ENCODE results near the gene CPT1A. TPM values are rescaled to one million over a fixed set of nuclear protein-coding genes. Genes with fewer than 3 reads are reported as not detected.

Gene CPT1A
- total RNA-seq, 1 experiment from 2014 or later, result 24.1 TPM

DNA sequence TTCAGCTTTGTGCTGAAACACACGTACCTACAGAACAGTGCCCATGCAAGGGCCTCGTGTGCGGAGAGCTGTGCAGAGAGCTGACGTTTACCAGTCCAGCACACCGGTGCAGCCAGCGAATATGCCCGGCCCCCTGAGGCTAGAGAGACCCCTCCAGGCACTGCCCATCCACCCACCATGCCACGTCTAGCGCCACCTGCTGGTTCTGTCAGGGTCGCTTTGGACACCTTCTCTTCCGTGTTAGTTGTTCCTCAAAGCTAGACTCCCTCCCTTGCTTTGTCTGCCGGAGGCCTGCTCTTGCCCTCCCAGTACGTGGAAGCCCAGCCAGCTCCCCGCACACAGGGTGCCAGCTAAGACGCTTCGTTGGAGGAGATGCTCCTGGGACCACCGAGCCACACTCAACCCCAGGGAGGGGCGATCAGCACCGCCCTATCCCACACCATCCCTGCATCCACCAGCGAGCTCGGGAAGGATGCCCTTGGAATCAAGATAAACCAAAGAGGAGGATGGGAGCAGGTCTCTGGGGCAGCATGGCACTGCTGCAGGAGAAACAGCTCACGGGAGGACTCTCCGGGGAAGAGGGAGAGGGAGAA, 43.4 kb downstream of the CPT1A start:
- DNase-seq (ENCODE audit: low read depth), result no peak

DNA sequence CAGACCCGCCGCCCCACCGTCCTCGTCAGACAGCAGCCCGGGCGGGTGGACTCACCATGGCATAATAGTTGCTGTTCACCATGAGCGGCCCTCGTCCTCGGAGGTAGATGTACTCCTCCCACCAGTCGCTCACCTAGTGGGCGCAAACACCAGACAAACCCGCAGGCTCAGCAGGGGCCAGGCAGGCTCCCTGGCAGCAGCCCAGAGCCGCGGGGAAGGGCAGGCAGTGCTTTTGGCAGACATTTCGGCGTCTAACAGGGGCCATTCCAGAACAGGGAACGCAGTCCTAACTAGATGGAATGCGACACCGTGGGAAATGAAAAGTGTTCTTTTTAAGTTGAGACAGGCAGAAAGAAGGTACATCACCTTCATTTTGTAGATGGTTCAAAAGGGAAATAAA, 44.9 kb downstream of the CPT1A start:
- DNase-seq (ENCODE audit: low read depth), result no peak

- DNase-seq (ENCODE audit: low read depth), result peak; percentile 6
These were observed 49.2 kb downstream of the CPT1A start for GRCh38 chr11:68792400-68792966.

DNA sequence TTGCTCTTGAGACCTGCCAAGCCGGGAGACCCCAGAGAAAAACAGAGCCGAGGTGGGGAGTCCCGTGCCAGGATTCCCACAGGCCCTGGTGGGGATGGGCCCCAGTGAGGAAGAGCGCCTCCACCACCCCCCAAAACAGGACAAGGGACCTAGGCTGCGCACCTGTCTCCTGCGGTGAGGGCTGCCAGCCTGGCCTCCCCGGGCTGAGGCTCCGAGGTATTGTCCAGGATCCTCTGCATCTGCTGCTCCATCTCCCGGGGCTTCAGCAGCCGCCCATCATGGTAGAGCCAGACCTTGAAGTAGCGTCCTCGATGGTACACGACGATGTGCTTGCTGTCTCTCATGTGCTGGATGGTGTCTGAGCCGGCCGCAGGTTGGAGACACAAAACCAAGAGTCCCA, 57.1 kb downstream of the CPT1A start:
- DNase-seq (ENCODE audit: low read depth), result no peak

DNA sequence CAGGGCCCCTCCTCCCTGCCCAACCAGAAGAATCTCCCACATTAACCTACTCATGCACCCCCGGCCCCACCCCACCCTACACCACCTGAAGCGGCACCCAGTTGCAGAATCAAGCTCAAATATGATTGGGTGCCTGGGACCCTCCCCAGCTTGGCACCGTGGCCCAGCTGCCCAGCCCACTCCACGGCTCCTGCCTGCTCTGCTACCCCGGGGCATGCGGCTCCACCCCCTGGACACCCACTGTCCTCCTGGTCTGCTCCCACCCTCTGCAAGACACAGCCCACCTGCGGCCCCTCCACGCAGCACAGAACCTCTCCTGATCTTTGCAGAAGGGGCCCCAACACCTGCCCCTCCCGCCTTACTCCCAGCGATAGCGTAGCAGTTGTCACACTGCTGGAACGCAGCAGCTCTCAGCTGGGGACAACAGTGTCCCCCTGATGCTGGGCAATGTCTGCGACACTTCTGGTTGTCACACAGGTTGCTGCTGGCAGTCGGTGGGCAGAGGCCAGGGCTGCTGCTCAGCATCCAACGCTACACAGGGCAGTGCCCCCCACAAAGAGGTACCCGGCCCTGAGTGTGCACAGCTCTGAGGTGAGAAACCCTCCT, 58.4 kb downstream of the CPT1A start:
- no peak for DNase-seq (ENCODE audit: low read depth)

GRCh38 chr11:68782711-68783110, 59.0 kb downstream of the CPT1A start:
- DNase-seq (ENCODE audit: low read depth), result no peak

- DNase-seq (ENCODE audit: low read depth), result no peak
These were observed 60.9 kb downstream of the CPT1A start for GRCh38 chr11:68780829-68781228.

GRCh38 chr11:68778205-68778604, 63.5 kb downstream of the CPT1A start:
- no peak for DNase-seq (ENCODE audit: low read depth)

DNA sequence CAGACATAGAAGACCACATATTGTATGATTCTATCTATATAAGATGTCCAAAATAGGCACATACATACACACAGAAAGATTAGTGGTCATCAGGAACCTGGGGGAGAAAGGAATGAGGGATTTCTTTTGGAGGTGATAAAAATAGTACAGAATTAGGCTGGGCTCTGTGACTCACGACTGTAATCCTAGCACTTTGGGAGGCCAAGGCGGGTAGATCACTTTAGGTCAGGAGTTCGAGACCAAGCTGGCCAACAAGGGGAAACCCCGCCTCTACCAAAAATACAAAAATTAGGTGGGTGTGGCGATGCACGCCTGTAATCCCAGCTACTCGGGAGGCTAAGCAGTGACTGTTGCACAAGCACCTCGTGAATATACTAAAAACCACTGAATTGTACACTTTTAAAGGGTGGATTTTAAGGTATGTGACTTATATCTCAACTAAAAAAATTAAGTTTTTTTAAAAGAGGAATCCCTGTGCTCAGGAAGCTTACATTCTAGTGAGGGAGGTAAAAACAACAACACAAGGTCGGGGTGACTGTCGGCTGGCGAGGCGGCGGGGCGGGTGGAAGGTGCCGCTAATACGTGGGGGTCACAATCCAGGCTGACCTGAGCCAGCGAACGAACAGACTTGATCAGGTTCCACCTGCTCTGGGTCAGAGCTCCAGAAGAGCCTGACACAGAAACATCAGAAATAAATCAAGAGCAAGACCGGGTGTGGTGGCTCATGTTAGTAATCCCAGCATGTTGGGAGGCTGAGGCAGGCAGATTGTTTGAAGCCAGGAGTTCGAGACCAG, 65.1 kb downstream of the CPT1A start:
- no peak for DNase-seq (ENCODE audit: low read depth)

GRCh38 chr11:68775951-68776388, 65.7 kb downstream of the CPT1A start:
- no peak for DNase-seq (ENCODE audit: low read depth)

DNA sequence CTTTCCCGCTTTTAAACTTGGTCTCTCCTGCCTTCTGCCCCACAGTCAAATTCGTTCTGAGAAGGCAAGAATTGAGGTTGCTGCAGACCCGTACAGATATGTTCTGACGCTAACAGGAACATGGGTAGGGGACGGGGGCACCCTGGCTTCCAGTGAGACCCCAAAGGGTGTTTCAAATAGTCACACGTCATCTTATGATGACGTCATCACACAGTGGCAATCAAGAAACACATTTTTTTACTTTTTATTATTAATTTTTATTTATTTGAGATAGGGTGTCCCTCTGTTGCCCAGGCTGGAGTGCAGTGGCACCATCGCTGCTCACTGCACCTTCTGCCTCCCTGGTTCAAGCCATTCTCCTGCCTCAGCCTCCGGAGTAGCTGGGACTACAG, 67.5 kb downstream of the CPT1A start:
- no peak for DNase-seq (ENCODE audit: low read depth)

DNA sequence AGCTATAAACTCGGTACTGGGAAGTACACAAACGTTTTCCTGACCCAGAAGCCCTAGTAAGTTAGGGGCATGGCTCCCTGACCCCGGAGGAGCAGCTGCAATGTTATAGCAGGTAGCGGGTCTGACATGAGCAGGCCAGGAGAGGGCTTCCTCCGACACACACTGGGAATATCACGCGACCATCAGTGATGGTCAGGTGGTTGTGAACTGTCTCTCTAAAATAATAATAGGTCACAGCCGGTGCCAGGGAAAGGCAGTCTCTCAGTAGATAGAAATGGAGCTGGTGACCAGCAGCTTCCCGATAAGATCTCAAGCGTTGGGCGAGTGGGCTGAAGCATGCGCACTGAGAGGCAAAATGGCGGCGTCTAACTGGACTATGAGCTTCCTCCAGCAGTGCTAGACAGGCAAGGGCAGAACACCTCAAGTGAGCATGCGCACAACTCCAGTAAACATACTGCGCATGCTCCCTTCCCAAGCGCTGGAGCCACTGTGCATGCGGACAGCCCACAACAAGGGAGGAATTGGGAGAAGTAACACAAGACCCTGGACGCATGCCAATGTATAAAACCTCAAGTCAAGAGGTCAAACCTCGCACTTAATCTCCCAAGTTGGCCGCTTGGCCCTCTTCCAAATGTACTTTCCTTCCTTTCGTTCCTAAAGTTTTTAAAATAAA, 68.1 kb downstream of the CPT1A start:
- peak; percentile 40 for DNase-seq (ENCODE audit: low read depth)

- no peak for DNase-seq (ENCODE audit: low read depth)
These were observed 68.8 kb downstream of the CPT1A start for GRCh38 chr11:68772936-68773335.

DNA sequence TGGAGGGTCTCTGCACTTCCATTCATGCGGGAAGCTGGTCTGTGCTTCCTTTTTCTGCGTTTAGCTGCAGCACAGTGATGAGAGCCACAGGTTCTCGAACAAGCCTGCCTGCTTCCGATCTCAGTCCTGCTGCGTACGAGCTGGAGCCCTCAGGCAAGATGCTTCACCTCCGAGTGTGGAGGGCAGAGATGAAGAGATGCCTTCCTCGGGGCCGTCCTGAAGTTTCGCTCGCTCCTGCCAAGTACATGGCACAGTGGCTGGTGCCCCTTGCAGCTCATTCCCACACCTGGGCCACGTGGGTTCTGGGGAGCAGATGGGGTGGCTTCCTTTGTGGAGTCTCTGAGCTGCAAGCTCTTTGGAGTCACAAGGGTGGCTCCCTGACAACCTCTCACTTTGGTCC, 70.9 kb downstream of the CPT1A start:
- DNase-seq (ENCODE audit: low read depth), result no peak

- no peak for DNase-seq (ENCODE audit: low read depth)
These were observed 74.0 kb downstream of the CPT1A start for GRCh38 chr11:68767672-68768071.

DNA sequence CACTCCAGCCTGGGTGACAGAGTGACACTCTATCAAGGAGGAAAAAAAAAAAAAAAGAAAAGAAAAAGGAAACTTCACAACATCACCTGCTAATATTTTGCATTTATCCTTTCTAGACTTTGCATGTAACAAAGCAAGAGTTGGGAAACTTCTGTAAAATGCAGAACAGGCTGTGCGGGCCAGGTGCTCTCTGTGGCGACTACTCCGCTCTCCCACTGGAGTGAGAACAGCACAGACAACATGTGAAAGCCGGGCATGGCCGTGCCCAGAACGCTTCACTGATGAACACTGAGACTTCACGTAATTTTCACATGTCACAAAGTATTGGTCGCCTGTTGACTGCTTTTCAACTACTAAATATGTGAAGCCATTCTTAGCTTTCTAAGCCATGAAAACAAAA, 74.9 kb downstream of the CPT1A start:
- DNase-seq (ENCODE audit: low read depth), result no peak

DNA sequence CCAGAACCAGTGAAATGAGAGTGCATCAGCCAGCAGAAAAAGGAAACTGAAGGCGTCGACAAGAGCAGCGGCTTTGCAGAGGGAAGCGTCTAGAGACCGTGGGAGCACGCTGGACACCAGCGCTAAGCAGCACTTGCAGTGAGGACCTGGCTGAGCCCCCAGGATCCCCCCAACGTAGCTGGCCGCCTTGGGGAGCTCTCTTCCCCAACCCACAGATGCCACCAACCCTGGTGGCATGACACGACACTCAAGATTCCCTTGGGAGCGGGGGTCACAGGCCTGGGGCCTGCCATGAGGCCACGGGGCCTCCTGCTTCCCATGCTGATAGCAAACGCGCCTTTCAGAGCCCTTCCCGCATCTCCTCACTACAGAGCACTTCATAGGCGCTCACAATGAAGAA, 77.0 kb downstream of the CPT1A start:
- no peak for DNase-seq (ENCODE audit: low read depth)

GRCh38 chr11:68763926-68764657, 77.6 kb downstream of the CPT1A start:
- no peak for DNase-seq (ENCODE audit: low read depth)

GRCh38 chr11:68763181-68763721, 78.5 kb downstream of the CPT1A start:
- DNase-seq (ENCODE audit: low read depth), result peak; percentile 46

- DNase-seq (ENCODE audit: low read depth), result no peak
These were observed 79.2 kb downstream of the CPT1A start for GRCh38 chr11:68762481-68762880.

GRCh38 chr11:68761801-68762200, 79.9 kb downstream of the CPT1A start:
- no peak for DNase-seq (ENCODE audit: low read depth)
